BLaER1 treated with 17β-estradiol and CSF1 and Interleukin-3, amounts not matched to agents 10 nM and 100 nM (cell line): ENCODE data around the gene GNMT.
A peak's percentile ranks its signal among the peaks of the same experiment; 100 is the strongest.

ENCODE experiments used
- H3K27ac ChIP-seq, 11 experiments: shearing (Covaris generic); formaldehyde crosslinking; 2 replicates each; pipeline ENCODE4 v1.8.1; 2022
- H3K27me3 ChIP-seq, 11 experiments: shearing (Covaris generic); formaldehyde crosslinking; 2 replicates each; pipeline ENCODE4 v1.8.1; 2022
- H3K36me3 ChIP-seq, 11 experiments: shearing (Covaris generic); formaldehyde crosslinking; 2 replicates each; pipeline ENCODE4 v1.8.1; 2022
- H3K4me1 ChIP-seq, 10 experiments: shearing (Covaris generic); formaldehyde crosslinking; 2 replicates each; pipeline ENCODE4 v1.8.1; 2022
- H3K4me2 ChIP-seq, 11 experiments: shearing (Covaris generic); formaldehyde crosslinking; 2 replicates each; pipeline ENCODE4 v1.8.1; 2022
- H3K4me3 ChIP-seq, 10 experiments: shearing (Covaris generic); formaldehyde crosslinking; 2 replicates each; pipeline ENCODE4 v1.8.1; 2022
- H3K9ac ChIP-seq, 11 experiments: shearing (Covaris generic); formaldehyde crosslinking; 2 replicates each; pipeline ENCODE4 v1.8.1; 2022
- H3K9me3 ChIP-seq, 11 experiments: shearing (Covaris generic); formaldehyde crosslinking; replicated peaks in 1 of 11; 2 replicates each; pipeline ENCODE4 v1.8.1; 2022
- H4K20me1 ChIP-seq, 11 experiments: shearing (Covaris generic); formaldehyde crosslinking; 2 replicates each; pipeline ENCODE4 v1.8.1; 2022
- Cebpa-rat ChIP-seq, 11 experiments: shearing (Covaris generic); IDR thresholded peaks; 2 replicates each; pipeline ENCODE4 v1.8.1; 2022

The GNMT gene

GRCh38 chr6:42958125-42958524, 2.4 kb upstream of the GNMT start:
- Histone ChIP-seq H3K36me3 (peaks cover 6 to 28% (median 19%) of the 10 kb centered on the region in 11 experiments; a peak in 20 of 22 replicates), H3K4me3 (no peak overlapping the region), H3K27ac (no peak overlapping the region), H3K27me3 (peaks cover 21 to 42% (median 39%) of the 10 kb centered on the region in 11 experiments), H4K20me1 (peaks cover 0 to 25% (median 17%) of the 10 kb centered on the region in 11 experiments; a peak in 14 of 22 replicates), H3K9me3 (no peaks in the 10 kb centered on the region), H3K9ac (no peak overlapping the region), H3K4me2 (no peak overlapping the region), H3K4me1 (peaks cover 0 to 10% (median 0%) of the 10 kb centered on the region in 10 experiments; a peak in 6 of 20 replicates)
- TF ChIP-seq Cebpa-rat (IDR thresholded peaks at IDR 0.05): no peak

GRCh38 chr6:42959917-42960242, 674 bp upstream of the GNMT start:
- Histone ChIP-seq H3K4me2 (no peak overlapping the region), H3K27me3 (peaks cover 21 to 42% (median 39%) of the 10 kb centered on the region in 11 experiments), H3K9me3 (no peaks in the 10 kb centered on the region), H3K4me3 (no peak overlapping the region), H3K36me3 (peaks cover 21 to 44% (median 31%) of the 10 kb centered on the region in 11 experiments), H3K9ac (no peak overlapping the region), H3K27ac (no peak overlapping the region), H4K20me1 (peaks cover 0 to 32% (median 19%) of the 10 kb centered on the region in 11 experiments; a peak in 16 of 22 replicates), H3K4me1 (peaks cover 0 to 10% (median 0%) of the 10 kb centered on the region in 10 experiments; a peak in 6 of 20 replicates)
- TF ChIP-seq Cebpa-rat (IDR thresholded peaks at IDR 0.05): no peak

DNA sequence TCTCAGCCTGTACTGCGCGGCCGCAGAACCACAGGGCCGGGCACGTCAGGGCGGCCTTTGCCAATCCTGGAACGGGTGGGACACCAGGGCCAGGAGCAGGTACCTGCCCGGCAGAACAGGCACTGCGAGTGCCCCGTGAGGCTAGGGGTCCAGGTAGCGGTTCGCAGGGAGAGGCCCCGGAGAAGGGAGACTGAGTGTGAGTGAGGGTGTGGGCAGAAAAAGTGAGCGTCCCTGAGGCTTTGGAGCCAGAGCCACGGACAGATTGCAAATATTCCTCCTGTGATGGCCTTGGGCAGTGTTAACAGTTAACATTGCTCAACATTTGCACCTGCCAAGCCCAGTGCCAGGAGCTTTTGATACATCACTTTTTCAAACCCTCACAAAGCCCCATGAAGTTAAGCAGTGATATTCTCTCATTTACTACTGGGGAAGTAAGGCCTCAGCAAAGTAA, 491 bp downstream of the GNMT start:
- H3K36me3 ChIP-seq: peaks cover 33 to 55% (median 43%) of the 10 kb centered on the region in 11 experiments
- peaks cover 0 to 39% (median 20%) of the 10 kb centered on the region in 11 experiments; a peak in 16 of 22 replicates for H4K20me1 ChIP-seq
- H3K9me3 ChIP-seq: no peaks in the 10 kb centered on the region
- TF ChIP-seq Cebpa-rat (IDR thresholded peaks at IDR 0.05): no peak
- H3K4me1 ChIP-seq: peaks cover 0 to 10% (median 0%) of the 10 kb centered on the region in 10 experiments; a peak in 7 of 20 replicates
- H3K27me3 ChIP-seq: peaks cover 21 to 42% (median 39%) of the 10 kb centered on the region in 11 experiments
- H3K9ac ChIP-seq: peak overlapping the region in 1 of 11 experiments; percentile 2; a peak in 1 of 22 replicates
- no peak overlapping the region for H3K27ac ChIP-seq
- no peak overlapping the region for H3K4me3 ChIP-seq
- H3K4me2 ChIP-seq: peak overlapping the region in 1 of 11 experiments; percentile 28; a peak in 3 of 22 replicates

- Histone ChIP-seq H3K27me3 (peaks cover 21 to 42% (median 39%) of the 10 kb centered on the region in 11 experiments), H3K4me2 (no peak overlapping the region), H3K36me3 (peaks cover 39 to 62% (median 51%) of the 10 kb centered on the region in 11 experiments), H3K4me1 (peaks cover 0 to 20% (median 9%) of the 10 kb centered on the region in 10 experiments; a peak in 12 of 20 replicates), H3K9ac (peak overlapping the region in 2 of 11 experiments; percentile 12 to 18; a peak in 2 of 22 replicates), H3K4me3 (no peak overlapping the region), H3K27ac (no peak overlapping the region), H4K20me1 (peaks cover 0 to 48% (median 20%) of the 10 kb centered on the region in 11 experiments; a peak in 16 of 22 replicates), H3K9me3 (no peaks in the 10 kb centered on the region)
- TF ChIP-seq Cebpa-rat (IDR thresholded peaks at IDR 0.05): no peak
These were observed 1.5 kb downstream of the GNMT start for GRCh38 chr6:42962096-42962495.

- H3K36me3 ChIP-seq: peaks cover 44 to 68% (median 56%) of the 10 kb centered on the region in 11 experiments
- no peaks in the 10 kb centered on the region for H3K9me3 ChIP-seq
- H3K9ac ChIP-seq: peak overlapping the region in 2 of 11 experiments; percentile 12 to 18; a peak in 2 of 22 replicates
- no peak overlapping the region for H3K27ac ChIP-seq
- no peak overlapping the region for H3K4me3 ChIP-seq
- peaks cover 0 to 25% (median 14%) of the 10 kb centered on the region in 10 experiments; a peak in 12 of 20 replicates for H3K4me1 ChIP-seq
- no peak overlapping the region for H3K4me2 ChIP-seq
- peaks cover 21 to 42% (median 39%) of the 10 kb centered on the region in 11 experiments for H3K27me3 ChIP-seq
- peaks cover 0 to 48% (median 23%) of the 10 kb centered on the region in 11 experiments; a peak in 16 of 22 replicates for H4K20me1 ChIP-seq
- TF ChIP-seq Cebpa-rat (IDR thresholded peaks at IDR 0.05): no peak
These were observed 2.1 kb downstream of the GNMT start for GRCh38 chr6:42962502-42963178.

GRCh38 chr6:42963179-42963854, 2.8 kb downstream of the GNMT start:
- Histone ChIP-seq H4K20me1 (peaks cover 0 to 48% (median 23%) of the 10 kb centered on the region in 11 experiments; a peak in 16 of 22 replicates), H3K9me3 (no peaks in the 10 kb centered on the region), H3K27ac (no peak overlapping the region), H3K36me3 (peaks cover 51 to 74% (median 63%) of the 10 kb centered on the region in 11 experiments), H3K27me3 (peaks cover 21 to 42% (median 39%) of the 10 kb centered on the region in 11 experiments), H3K4me1 (peaks cover 0 to 26% (median 14%) of the 10 kb centered on the region in 10 experiments; a peak in 12 of 20 replicates), H3K4me2 (no peak overlapping the region), H3K9ac (no peak overlapping the region), H3K4me3 (no peak overlapping the region)
- no peak for TF ChIP-seq Cebpa-rat (IDR thresholded peaks at IDR 0.05)

GRCh38 chr6:42963855-42964605, 3.5 kb downstream of the GNMT start:
- H3K27me3 ChIP-seq: peaks cover 21 to 38% (median 36%) of the 10 kb centered on the region in 11 experiments
- no peak overlapping the region for H3K4me3 ChIP-seq
- TF ChIP-seq Cebpa-rat (IDR thresholded peaks at IDR 0.05): no peak
- peak overlapping the region in 2 of 11 experiments; percentile 34 to 38; a peak in 2 of 22 replicates for H3K9ac ChIP-seq
- peaks cover 58 to 82% (median 69%) of the 10 kb centered on the region in 11 experiments for H3K36me3 ChIP-seq
- H3K4me2 ChIP-seq: no peak overlapping the region
- H3K27ac ChIP-seq: no peak overlapping the region
- H3K9me3 ChIP-seq: no peaks in the 10 kb centered on the region
- H4K20me1 ChIP-seq: peaks cover 0 to 53% (median 23%) of the 10 kb centered on the region in 11 experiments; a peak in 16 of 22 replicates
- H3K4me1 ChIP-seq: peaks cover 0 to 31% (median 14%) of the 10 kb centered on the region in 10 experiments; a peak in 12 of 20 replicates

DNA sequence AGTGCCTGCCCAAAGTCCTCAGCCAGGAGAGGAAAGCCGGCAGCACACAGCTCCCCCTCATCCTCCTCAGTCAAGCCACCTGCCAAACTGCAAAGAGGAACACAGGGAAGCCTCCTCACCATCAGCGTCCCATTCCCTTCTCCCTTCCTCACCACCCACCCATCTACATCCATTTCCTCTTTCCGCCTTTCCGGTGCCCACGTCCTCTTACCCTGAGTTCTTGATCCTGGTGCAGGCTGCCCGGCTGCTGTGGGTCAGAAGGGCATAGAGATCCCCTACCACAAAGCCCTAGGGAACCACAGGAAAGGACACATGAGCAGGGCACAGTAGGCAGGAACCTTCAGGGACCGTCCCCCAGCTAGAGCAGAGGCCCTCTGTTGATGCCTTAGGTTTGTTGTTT, 6.0 kb downstream of the GNMT start:
- no peak overlapping the region for H3K4me3 ChIP-seq
- peak overlapping the region in 3 of 11 experiments; percentile 24 to 36 (median 28); a peak in 3 of 22 replicates for H3K4me2 ChIP-seq
- H3K9ac ChIP-seq: peak overlapping the region in 2 of 11 experiments; percentile 7 to 26; a peak in 1 of 22 replicates
- TF ChIP-seq Cebpa-rat (IDR thresholded peaks at IDR 0.05): no peak
- H3K4me1 ChIP-seq: peaks cover 0 to 44% (median 26%) of the 10 kb centered on the region in 10 experiments; a peak in 15 of 20 replicates
- no peaks in the 10 kb centered on the region for H3K9me3 ChIP-seq
- H3K27me3 ChIP-seq: peaks cover 0 to 13% (median 10%) of the 10 kb centered on the region in 11 experiments; a peak in 18 of 22 replicates
- peaks cover 66 to 93% (median 80%) of the 10 kb centered on the region in 11 experiments for H3K36me3 ChIP-seq
- H3K27ac ChIP-seq: no peak overlapping the region
- H4K20me1 ChIP-seq: peaks cover 0 to 59% (median 15%) of the 10 kb centered on the region in 11 experiments; a peak in 13 of 22 replicates
